Spleen (tissue), 11 donors: Measurements from ENCODE around the gene CTNNBL1. TPM values are rescaled to one million over a fixed set of nuclear protein-coding genes. Genes with fewer than 3 reads are reported as not detected.

ENCODE experiments used
- DNase-seq: peaks from one replicate; pipeline ENCODE4 v3.0.0-alpha.2; 2020
- H3K27ac ChIP-seq, 8 donors: fragments of 200-600 bp; sonication (generic) in 7 of 8; 1 replicate in 4 of 8; 2 replicates in 4 of 8; pipeline versions ENCODE4 v1.5.0 to v1.8.0; 2016 to 2021; ENCODE audit warnings: inconsistent platforms in 4 of 8, mild to moderate bottlenecking in 4 of 8, moderate library complexity in 1 of 8
- H3K27me3 ChIP-seq, 7 donors: fragments of 200-600 bp; sonication (generic) in 6 of 7; replicated peaks in 1 of 7; 1 replicate in 4 of 7; 2 replicates in 3 of 7; pipeline versions ENCODE4 v1.5.0 to v1.8.0; 2016 to 2021; ENCODE audit warnings: inconsistent platforms in 3 of 7, mild to moderate bottlenecking in 1 of 7
- H3K36me3 ChIP-seq, 6 donors: fragments of 200-600 bp; sonication (generic) in 5 of 6; 1 replicate in 4 of 6; 2 replicates in 2 of 6; pipeline versions ENCODE4 v1.5.0 to v1.8.0; 2016 to 2021; ENCODE audit warnings: inconsistent platforms in 2 of 6
- H3K4me1 ChIP-seq, 6 donors: fragments of 200-600 bp; sonication (generic) in 5 of 6; 1 replicate in 3 of 6; 2 replicates in 3 of 6; pipeline versions ENCODE4 v1.5.0 to v1.8.0; 2016 to 2021; ENCODE audit warnings: inconsistent platforms in 3 of 6
- H3K4me3 ChIP-seq, 8 donors: fragments of 200-600 bp; sonication (generic) in 7 of 8; 1 replicate in 4 of 8; 2 replicates in 4 of 8; pipeline versions ENCODE4 v1.5.0 to v1.8.0; 2016 to 2021; ENCODE audit warnings: inconsistent platforms in 4 of 8, mild to moderate bottlenecking in 4 of 8, moderate library complexity in 2 of 8
- H3K9me3 ChIP-seq, 8 donors: fragments of 200-600 bp; sonication (generic) in 7 of 8; 1 replicate in 4 of 8; 2 replicates in 4 of 8; pipeline versions ENCODE4 v1.5.0 to v1.8.0; 2016 to 2021; ENCODE audit warnings: inconsistent platforms in 4 of 8
- CTCF ChIP-seq, 11 experiments: fragments of 200-600 bp in 7 of 11; fragments of 450-650 bp in 4 of 11; sonication (generic) in 4 of 11; IDR thresholded peaks in 8 of 11; conservative IDR thresholded peaks in 3 of 11; 1 replicate in 7 of 11; 2 replicates in 4 of 11; pipeline versions ENCODE4 v1.4.0 to v1.8.0; 2016 to 2021; ENCODE audit warnings: antibody characterized with exemption in 11 of 11, inconsistent platforms in 4 of 11, mild to moderate bottlenecking in 1 of 11
- POLR2A ChIP-seq, 3 donors: fragments of 450-650 bp; IDR thresholded peaks; one replicate each; pipeline ENCODE4 v1.5.1; 2017; ENCODE audit warnings: antibody characterized with exemption in 3 of 3, mild to moderate bottlenecking in 1 of 3
- POLR2AphosphoS5 ChIP-seq, 3 donors: sonication (generic); formaldehyde crosslinking; IDR thresholded peaks; one replicate each; pipeline ENCODE4 v1.5.1; 2017; ENCODE audit warnings: antibody characterized with exemption in 3 of 3
- WGBS, 5 donors: extraction: QIAGEN DNeasy Blood & Tissue Kit in 3 of 5; methylation state at CpG; one replicate each; pipeline versions ENCODE4 v1.1.5 to v1.1.7; 2013 to 2018; 5-methylcytosine and 5-hydroxymethylcytosine counted together
- intact Hi-C: fragments of 100-400 bp; cut with DNase I; formaldehyde crosslinking; loops from one replicate; pipeline ENCODE4 v1.15.0; 2023; ENCODE audit warnings: low total_unique reads
- polyA plus RNA-seq, 3 donors: library from polyadenylated mRNA; stranded (reverse); fragments of 200-250 nt; gene quantifications; one replicate each; pipeline ENCODE4 v1.2.1, GENCODE V29; 2013
- total RNA-seq, 7 donors: library from RNA; depleted of rRNA in 3 of 7; stranded (reverse); fragments of >200 nt in 3 of 7; fragmentation: NEBNext Ultra II Directional in 4 of 7; extraction: Animal tissue kit (Norgen Biotek cat#: 25700) in 4 of 7; gene quantifications; one replicate each; pipeline versions ENCODE4 v1.1.0 to v1.2.1, GENCODE V29; 2016 to 2021
- donor health status: healthy with polysubstance abuse.
- donor health status: DM: no; HTN: no; CAD: no; lungs with moderate emphysema.
- donor health status: DM: no; HTN: no; CAD: no.
- donor health status: Bipolar disorder and iron deficiency.
- donor health status: healthy.
- donor health status: DM: no; HTN: no; CAD: no.
- donor health status: DM: yes; HTN: yes; CAD: no.

The CTNNBL1 gene
- total and polyA plus RNA-seq, 10 donors = 46.5 to 135 (median 82.9) TPM

DNA sequence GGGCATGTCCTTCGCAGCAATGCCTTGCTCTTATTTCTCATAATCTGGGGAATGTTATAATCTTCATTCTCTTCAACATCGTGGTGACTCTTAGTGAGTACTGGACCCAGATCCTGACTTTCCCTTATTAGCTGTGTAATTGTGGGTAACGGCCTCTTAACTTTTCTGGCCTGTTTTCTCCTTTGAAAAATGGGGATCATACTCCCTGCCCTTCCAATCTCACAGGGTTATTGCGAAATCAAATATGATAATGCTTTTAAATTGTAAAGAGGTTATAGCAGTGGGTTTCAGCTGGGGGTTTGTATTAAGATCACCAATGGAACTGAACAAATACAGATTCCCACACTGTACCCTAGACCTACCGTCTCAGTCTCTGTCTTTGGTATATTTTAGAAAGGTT lies 77.1 kb downstream of the CTNNBL1 start:
- WGBS, 5 donors = 93 to 98% (median 96%) methylated on average over 5 of the region's 5 CpGs
- Histone ChIP-seq H3K27me3 (no peaks in the 10 kb centered on the region), H3K9me3 (no peaks in the 10 kb centered on the region), H3K4me1 (peaks cover 0 to 13% (median 3%) of the 10 kb centered on the region in 6 donors), H3K27ac (no peak overlapping the region), H3K4me3 (no peak overlapping the region), H3K36me3 (peaks cover 0 to 96% (median 37%) of the 10 kb centered on the region in 6 donors)
- intact Hi-C loops = no loop called here
- DNase-seq = no peak
- TF ChIP-seq POLR2AphosphoS5 (IDR thresholded peaks at IDR 0.05) (no peak), CTCF (IDR thresholded peaks at IDR 0.05 in 8 of 11, conservative IDR thresholded peaks at IDR 0.05 in 3 of 11) (no peak), POLR2A (IDR thresholded peaks at IDR 0.05) (no peak)

DNA sequence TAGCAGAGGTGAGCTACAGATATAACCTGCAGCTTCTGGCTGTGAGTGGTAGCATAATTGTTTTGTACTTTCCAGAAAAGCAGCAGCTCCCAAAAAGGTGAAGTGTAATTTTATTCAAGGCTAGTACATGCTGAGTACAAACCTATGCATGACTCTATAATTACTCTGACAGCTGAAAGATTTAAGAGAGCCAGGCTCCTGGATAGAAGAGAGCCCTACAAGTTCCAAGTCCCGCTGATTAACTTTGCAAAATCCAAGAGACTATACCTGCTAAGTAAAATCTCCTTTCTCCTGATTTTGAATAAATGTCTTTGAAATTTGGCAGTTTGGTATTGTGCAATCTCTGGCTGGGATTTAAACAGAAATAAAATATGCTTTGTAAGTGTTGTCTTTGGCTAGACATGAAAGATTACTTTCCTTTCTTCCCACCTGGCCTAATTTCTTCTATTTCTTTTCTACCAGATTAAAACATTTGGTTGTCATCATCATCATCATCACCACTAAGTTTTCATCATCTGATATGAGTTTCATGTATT lies 79.5 kb downstream of the CTNNBL1 start:
- Histone ChIP-seq H3K27ac (peak overlapping the region in 1 of 8 donors; percentile 16), H3K36me3 (peaks cover 0 to 84% (median 27%) of the 10 kb centered on the region in 6 donors), H3K27me3 (no peaks in the 10 kb centered on the region), H3K4me1 (peaks cover 0 to 37% (median 23%) of the 10 kb centered on the region in 6 donors), H3K9me3 (no peaks in the 10 kb centered on the region), H3K4me3 (no peak overlapping the region)
- intact Hi-C loops = no loop called here
- WGBS, 5 donors = 88 to 100% (median 97%) methylated on average over 1 of the region's 1 CpG
- DNase-seq = no peak
- TF ChIP-seq POLR2AphosphoS5 (IDR thresholded peaks at IDR 0.05) = no peak
- TF ChIP-seq POLR2A (IDR thresholded peaks at IDR 0.05) = no peak
- TF ChIP-seq CTCF (IDR thresholded peaks at IDR 0.05 in 8 of 11, conservative IDR thresholded peaks at IDR 0.05 in 3 of 11) = no peak

GRCh38 chr20:37774156-37774555 lies 80.3 kb downstream of the CTNNBL1 start:
- Histone ChIP-seq H3K27me3 (no peaks in the 10 kb centered on the region), H3K4me3 (no peak overlapping the region), H3K36me3 (peaks cover 0 to 83% (median 21%) of the 10 kb centered on the region in 6 donors), H3K9me3 (no peaks in the 10 kb centered on the region), H3K27ac (peak overlapping the region in 1 of 8 donors; percentile 19), H3K4me1 (peaks cover 0 to 39% (median 23%) of the 10 kb centered on the region in 6 donors)
- WGBS, 5 donors = 77 to 82% (median 81%) methylated on average over 5 of the region's 5 CpGs
- intact Hi-C loops = no loop called here
- no peak for DNase-seq
- no peak for TF ChIP-seq POLR2A (IDR thresholded peaks at IDR 0.05)
- TF ChIP-seq CTCF (IDR thresholded peaks at IDR 0.05 in 8 of 11, conservative IDR thresholded peaks at IDR 0.05 in 3 of 11) = no peak
- TF ChIP-seq POLR2AphosphoS5 (IDR thresholded peaks at IDR 0.05) = no peak

DNA sequence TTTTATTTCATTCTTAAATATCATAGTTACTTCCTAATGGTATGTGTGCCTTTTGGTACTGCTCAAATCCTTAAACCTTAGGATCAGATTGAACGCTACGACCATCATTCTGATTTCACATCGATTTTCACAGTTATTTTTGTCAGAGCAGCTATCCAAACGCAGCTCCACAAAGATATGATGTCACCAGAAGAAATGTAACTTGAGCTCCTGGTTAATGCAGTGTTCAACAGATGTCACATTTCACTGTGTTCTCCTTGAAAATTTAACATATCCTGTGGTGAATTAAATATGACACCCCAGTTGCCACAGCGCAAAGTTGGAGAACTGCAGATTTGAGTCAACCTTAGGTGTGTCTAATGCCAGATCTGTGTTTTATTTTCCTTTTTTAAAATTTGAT lies 81.4 kb downstream of the CTNNBL1 start:
- intact Hi-C loops = no loop called here
- peaks cover 0 to 39% (median 23%) of the 10 kb centered on the region in 6 donors for H3K4me1 ChIP-seq
- H3K9me3 ChIP-seq = no peaks in the 10 kb centered on the region
- no peaks in the 10 kb centered on the region for H3K27me3 ChIP-seq
- no peak overlapping the region for H3K4me3 ChIP-seq
- DNase-seq = no peak
- H3K36me3 ChIP-seq = peaks cover 0 to 82% (median 16%) of the 10 kb centered on the region in 6 donors
- peak overlapping the region in 1 of 8 donors; percentile 7 for H3K27ac ChIP-seq
- 94 to 98% (median 96%) methylated on average over 5 of the region's 5 CpGs for WGBS, 5 donors
- TF ChIP-seq POLR2AphosphoS5 (IDR thresholded peaks at IDR 0.05) = no peak
- TF ChIP-seq CTCF (IDR thresholded peaks at IDR 0.05 in 8 of 11, conservative IDR thresholded peaks at IDR 0.05 in 3 of 11) = no peak
- no peak for TF ChIP-seq POLR2A (IDR thresholded peaks at IDR 0.05)
